GM19324 (cell line): ENCODE data around the gene KCNJ6.

Source experiments
- ATAC-seq: cut with Tn5 transposase; IDR thresholded peaks from one replicate; pipeline ENCODE4 v1.9.1; 2021; ENCODE audit warnings: mild to moderate bottlenecking, moderate library complexity; ENCODE audit not compliant: unreplicated experiment, low FRiP score

KCNJ6 gene

DNA sequence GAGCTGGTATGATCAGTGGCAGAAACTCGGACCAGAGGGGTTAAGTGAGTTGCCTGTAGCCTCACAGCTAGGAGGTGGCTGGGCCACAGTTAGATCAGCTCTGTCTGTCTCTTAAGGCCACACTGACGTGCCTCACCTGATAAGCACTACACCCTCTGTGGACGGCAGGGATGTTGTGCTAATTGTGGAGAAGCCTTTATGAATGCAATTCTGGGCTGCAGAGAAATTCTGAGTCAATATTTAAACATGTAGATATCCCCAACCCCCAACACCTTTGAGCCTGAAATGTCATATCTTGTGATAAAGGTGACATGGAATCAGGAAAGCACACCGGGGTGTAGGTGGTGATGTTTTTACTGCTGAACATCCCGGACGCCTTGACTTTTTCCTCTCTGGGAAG is 88.3 kb downstream of the KCNJ6 start:
- no peak for ATAC-seq

DNA sequence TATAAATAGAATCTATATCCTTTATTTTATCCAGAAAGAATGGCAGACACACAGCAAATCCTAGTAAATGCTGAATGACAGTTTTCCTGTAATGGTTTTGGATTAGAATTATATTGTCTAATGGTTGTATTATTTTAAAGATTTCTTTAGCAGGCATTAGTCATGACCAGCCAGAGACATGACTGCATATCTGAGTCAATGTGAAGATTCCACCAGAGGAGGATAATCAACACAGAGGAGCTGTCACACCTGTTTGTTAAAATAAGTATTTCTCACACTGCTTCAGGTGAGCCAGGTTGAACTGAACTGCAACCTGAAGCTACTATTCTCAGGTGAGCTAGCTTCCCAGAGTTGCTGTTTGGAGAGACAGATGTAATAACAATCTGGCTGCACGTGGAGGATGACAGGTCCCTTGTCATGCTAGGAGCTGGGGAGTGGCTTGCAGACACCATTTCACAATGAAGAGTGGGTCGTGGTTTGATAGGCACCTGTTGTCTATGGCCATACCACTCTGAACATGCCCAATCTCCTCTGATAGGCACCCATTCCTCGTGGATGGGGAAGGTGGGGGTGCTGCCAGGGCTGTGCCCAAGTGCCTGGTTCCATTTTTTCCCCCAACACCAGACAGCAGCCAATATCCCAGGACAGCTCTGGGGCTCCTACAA is 94.3 kb downstream of the KCNJ6 start:
- ATAC-seq, result no peak

DNA sequence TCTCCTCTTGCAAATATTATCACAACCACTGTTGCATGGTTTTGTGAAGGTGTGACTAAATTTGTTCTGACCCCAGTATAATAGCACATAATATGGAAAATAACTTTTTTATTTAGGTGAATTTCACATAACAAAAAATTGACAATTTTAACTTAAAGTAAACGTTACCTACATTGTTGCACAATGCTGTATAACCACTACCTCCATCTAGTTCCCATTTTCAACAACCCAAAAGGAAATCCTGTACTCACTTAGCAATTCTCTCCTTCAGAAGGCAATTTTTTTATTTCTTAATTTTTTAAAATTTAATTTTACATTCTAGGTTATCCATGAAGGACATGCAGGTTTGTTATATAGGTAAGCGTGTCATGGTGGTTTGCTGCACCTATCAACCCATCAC is 95.2 kb downstream of the KCNJ6 start:
- ATAC-seq, result no peak

DNA sequence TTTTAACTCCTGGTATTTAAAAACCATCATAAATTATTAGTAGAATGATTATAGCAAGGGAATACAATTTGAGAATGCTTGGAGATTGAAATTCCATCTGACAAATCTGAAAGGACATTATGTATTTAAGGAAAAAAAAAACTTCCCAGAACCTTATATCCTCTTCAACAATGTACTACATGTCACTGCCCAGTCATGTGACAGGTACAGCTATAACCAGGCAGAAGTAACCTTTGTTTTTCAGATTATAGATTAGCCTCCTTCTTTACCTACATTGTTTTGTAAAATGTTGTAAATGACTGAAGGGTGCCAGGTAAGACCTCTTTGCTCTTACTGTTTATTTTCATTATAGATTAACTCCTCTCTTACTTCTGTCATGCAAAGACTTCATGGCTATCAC is 96.9 kb downstream of the KCNJ6 start:
- no peak for ATAC-seq

DNA sequence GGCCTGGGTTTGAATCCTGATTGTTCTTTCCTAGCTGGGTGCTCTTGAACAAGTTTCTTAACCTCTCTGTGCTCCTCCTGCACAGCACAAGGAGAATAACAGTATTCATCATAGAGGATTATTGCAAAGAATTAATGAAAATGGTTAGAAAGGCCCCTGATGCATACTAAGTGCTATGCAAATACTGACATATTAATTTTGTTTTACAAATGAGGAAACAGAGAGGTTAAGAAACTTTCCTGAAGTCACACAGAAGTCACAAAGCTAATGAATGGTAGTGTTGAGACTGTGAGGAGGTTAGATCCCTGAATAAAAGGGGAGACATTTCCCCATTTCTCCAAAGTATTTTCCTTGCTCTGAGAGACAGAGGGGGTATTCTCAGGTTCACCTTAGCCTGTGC is 99.0 kb downstream of the KCNJ6 start:
- ATAC-seq, result no peak

DNA sequence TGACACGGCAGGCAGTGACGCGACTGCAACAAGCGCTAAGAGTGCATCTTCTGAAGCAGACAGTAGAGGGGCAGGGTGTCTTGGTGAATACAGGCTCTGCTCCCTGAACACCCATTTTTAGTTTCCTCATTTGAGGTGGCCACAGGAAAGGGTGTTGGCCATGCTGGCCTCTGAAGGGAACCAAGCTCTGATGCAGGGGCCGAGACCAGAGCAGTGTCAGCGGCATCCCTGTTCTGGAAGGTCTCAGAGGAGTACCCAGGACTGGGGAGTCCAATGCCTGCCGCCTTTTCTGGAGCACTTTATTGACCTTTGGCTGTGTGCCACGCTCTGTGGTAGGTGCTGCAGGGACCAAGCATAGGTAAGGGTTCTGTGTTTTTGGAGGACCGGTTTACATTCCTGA is 100.4 kb downstream of the KCNJ6 start:
- ATAC-seq, result no peak

DNA sequence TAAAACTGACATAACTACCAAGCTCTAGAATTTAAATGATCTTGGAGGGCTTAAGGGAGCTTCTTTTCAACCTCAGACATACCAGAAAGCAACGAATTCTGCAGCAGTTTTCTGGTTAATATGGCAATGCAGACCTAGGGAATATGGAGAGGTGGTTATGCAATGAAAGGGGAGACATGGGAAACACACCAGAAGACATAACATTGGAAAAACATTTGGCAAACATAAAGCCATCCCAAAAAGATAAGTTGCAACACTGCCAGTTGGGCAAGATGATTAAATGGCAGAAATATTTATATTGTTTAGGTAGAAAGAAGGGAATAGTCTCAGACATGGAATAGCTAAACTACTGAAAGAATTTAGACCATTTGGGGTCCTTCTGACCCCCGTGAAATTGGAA is 104.5 kb downstream of the KCNJ6 start:
- ATAC-seq, result no peak

DNA sequence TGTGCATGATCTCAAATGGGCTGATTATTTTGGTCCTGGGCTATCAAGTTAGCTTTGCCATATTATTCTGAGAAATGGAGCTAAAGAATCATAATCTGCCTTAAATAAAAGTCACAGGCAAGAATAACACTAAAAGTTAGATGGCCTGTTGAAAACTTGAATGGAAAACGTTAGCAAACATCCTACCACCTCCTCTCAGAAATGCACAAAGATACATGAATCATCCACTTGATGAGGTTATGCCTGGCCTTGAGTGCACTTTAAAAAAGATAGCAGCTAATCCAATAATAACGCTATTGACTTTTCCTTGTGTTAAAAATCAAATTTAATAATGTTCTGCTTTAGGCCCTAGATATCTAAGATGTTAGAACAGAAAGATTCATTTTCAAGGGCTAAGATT is 108.0 kb downstream of the KCNJ6 start:
- ATAC-seq, result no peak

DNA sequence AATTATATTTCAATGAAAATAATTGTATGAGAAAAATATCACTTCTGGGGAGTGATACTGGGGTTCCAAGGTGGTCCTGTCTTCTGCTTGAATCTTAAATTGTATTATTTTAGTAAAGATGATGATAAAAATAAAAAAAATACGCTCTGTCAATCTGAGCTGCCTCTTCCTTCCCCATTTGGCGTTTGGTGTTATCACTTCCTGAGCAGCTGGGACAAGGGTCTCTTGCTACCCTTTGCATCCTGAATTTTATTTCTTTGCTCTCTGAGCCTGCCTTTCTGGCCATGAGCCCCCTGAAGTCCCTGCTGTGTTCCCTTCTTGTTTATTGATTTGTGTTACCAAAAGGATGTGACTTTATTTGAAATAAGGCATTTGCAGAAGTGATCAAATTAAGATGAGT is 111.0 kb downstream of the KCNJ6 start:
- ATAC-seq, result no peak

DNA sequence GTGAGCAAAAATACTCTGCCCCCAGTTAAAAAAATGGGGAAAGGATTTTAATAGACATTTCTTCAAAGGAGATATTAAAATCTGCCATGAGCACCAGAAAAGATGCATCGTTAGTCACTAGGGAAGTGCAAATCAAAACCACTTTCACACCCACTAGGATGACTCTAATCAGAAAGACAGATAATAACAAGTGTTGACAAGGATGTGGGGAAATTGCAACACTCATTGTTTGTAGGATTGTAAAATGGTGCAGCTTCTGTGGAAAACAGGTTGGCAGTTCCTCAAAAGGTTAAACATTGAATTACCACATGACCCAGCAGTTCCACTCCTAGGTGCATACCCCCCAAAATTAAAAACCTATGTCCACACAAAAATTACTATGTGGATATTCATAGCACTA is 112.3 kb downstream of the KCNJ6 start:
- no peak for ATAC-seq

DNA sequence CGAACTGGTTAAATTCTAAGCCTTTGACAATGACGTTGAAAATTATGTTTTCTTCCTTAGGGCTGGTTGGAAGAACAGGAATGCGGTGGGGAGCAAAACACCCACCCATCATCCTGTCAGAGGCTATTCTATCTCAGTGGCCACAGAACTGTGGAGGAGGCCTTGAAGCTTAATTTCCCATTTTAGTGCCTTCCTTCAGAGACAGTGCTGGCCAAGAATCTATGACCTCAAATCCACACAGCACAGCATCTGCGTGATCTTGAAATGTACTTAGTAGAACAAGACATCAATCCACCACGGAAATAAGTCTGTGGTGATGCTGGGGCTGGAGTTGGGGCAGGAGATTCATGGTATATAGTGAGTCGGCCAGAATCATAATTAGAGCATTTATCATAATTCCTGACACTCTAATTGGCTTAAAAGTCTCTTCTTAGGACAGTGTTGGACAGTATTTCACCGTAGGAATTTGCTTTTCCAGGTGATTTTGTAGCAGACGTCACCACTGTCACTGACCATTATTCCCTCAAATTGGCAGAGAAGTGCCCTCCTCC is 113.1 kb downstream of the KCNJ6 start:
- ATAC-seq, result no peak

DNA sequence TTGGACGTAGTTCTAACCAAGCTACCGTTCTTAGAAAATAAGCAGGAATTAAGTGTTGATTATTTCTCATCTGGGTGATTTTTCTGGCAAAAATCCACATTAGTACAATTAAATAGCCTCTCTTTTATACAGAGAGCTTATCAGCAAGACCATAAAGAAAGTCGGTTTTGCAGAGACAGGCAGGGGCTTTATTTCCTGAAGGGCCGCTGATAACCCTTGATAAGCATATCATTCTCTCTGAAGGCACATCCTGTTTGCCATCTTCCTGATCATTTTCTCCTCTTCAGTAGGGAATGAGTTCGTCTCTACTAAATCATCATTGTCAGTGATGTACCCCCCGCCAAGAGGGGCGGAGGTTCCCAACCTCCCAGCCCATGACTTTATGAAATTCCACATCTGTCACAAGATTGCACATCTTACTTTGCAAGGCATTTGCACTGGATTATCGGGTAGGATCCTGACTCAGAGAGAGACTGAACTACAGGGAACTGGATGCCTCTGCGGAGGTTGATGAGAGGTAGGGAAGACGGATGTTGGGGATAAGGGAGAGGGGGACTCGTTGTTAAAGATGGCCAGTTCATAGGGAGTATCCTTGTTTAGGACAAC is 115.7 kb downstream of the KCNJ6 start:
- ATAC-seq, result no peak

DNA sequence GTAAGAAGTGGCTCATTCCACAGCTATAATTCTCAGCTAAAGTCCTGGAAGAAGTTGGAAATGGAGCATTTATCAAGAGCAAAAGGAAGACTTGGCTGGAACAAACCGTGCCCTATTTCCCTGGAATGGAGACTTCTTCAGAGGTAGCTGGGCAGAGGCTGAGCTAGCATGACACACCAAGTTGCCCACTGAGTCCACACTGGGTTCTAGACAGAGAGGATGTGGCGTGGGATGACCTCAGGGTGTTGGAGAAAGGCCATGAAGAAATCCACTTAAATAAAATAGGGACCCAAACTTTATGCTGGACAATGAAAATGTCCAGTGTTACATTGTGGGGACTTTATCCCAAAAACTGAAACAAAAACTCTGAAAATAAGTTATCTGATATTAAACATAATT is 116.2 kb downstream of the KCNJ6 start:
- ATAC-seq, result no peak

DNA sequence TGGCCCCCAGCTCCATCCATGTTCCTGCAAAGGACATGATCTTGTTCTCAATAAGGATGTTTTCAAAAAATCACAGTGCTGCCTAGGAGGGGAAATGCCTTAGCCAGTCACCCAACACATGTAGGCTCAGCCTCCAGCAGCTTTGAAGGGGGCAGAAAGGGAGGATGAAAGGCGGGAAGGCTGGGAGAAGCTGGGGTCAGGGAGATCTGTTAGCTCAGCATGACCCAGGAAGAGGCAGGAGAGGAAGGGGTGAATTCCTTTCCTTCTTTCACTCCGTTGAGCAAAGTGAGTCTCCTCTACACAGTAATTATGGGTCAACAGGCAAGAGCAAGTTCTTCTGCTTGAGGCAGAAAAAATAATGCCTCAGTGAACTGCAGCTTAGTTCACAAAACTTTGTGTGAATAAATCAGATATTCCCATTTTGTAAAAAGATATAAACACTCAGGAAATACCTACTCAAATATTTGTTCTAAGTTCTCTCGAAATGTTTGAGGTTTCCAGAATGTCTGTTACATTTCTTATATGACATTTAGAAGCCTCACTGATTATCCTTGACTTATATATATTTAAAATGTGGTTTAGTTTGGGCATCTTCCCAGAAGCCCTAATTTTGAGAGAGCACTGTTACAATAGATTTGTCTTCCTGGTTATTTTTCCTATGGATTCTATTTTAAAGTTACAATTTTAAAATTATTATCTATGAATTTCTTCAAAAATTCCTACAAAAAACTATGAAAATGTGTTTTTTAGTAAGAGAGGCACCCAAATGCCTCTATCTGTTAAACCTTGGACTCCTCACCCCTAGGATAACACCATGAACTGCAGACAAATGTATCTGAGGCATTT is 116.8 kb downstream of the KCNJ6 start:
- no peak for ATAC-seq

DNA sequence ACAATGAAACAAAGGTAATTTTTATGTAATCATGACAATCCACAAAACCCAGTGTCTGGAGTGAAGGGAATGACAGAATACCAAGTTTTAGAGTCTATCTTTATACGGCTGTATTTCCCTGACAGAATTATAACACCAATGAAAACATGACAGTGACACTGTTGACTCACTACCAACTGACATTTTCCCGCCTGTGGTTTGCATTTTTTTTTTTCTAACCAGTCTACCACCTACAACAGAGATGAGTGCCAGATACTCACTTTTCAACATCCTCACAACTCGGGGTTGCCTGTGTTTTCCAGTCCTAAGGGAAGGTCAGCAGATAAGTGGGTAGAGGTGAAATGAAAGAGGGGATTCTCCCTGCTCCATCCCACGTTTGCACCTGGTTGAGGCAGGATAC is 118.9 kb downstream of the KCNJ6 start:
- no peak for ATAC-seq

DNA sequence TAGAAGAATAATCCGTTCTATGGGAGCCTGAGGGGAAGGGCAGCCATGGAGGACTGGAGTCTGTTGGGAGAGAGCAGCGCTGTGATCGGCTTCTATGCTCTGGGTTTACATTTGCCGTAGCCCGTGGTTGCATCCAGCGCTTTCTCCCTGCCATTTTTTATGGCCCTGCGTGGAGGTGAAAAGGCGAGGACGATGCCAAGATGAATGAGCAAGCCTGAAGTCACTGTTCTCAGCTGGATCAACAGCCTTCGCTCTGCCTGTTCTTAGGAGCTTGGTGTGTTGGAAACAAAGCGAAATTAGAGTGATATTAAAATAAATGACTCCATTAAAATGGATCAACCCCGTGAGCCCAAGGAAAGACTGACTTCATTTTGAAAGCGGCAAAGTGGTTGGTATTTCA is 120.2 kb downstream of the KCNJ6 start:
- ATAC-seq, result no peak

DNA sequence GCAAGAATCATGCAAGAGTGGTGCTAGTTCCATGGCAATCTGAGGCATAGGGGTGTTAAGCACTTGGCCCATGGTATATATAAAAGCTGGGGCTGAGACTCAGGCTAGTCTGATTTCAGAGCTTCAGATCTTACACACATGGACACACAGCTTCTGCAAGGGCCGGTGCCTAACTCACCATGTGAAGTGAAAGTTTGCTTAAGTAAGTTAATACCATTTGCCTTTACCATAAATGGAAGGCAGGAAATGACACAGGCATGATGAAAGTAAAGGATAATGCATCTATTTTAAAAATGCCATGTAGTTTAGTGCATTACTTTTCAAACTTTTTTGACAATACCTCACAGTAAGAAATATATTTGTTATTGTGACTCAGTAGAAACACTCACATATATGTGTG is 122.6 kb downstream of the KCNJ6 start:
- no peak for ATAC-seq

DNA sequence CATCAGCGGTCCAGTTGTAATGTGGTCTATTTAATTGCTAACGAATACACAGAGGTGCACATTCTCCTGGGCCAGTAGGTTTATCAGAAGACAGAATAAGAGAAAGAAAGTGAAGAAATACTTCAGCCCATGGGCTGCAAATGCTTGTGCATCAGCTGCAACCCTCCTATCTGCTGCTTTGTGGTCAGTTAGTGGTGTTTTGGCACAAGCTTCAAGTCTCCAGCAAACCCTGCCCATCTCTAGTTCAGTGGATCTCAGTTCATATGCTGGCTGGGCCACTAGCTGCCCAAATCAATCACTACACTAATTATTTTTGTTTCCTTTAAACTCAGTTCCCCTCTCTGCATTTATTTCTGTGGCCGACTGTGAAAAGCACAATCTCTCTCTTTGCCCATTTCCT is 124.2 kb downstream of the KCNJ6 start:
- no peak for ATAC-seq

DNA sequence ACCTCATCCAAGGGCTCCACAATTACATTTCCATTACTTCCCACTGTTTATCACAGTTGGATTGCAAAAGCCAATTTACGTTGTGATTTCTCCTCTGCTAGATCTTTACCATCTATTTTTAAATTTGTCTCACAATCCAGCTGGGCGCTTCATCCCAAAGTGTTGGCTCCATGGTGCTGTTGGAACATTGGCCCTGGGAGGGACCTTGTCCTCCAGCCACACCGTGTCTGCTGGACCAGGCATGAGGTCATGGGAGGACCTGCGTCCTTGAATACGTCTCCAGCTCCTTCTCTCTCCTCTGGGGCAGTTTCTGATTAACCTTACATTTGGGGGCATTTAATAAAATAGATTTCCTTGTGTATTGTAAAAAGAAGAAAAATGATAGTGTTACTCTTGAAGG is 125.4 kb downstream of the KCNJ6 start:
- no peak for ATAC-seq

DNA sequence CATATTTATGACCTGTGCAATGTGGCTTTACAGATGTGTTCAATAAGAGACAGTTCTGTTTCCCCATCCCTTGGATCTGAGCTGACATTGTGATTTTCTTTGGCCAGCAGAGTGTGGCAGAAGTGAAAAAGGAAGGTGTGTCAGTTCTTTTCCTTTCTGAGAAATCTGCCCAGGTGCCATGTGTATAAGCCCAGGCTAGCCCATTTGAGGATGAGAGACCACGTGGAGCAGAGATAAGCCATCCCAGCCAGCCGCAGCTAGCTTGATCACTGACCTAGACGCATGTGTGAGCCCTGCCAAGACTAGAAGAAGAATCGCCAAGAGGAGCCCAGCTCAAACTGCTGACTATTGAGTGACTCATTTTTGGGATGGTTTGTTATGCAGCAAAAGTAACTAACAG is 127.8 kb downstream of the KCNJ6 start:
- ATAC-seq, result no peak

DNA sequence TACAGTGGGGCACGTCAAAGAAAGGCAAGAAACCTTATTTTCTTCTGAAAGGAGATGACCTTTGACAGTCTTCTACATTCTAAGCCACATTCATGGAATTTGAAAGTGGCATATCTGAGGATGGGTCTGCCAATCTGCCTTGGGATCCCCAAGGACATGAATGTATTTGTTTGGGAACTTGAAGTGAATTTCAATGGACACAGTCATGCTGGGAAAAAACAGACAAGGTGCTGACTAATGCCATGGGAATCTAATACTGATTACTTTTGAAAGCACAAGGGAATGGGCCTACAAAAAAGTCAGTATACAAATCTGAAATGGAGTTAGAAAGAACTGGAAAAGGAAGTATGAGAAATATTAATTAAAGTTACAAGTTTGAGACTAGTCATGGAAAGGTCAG is 128.8 kb downstream of the KCNJ6 start:
- ATAC-seq, result no peak
